GM12878 (cell line): ENCODE measurements around the gene LRWD1. TPM values are rescaled to one million over a fixed set of nuclear protein-coding genes. Genes with fewer than 3 reads are reported as not detected.

ENCODE experiments used
- ATAC-seq: fragments of 200-7000 bp; cut with Tn5 transposase; 3 replicates; pipeline ENCODE4 v1.9.1; 2020; ENCODE audit warnings: mild to moderate bottlenecking, moderate library complexity
- BruUV-seq: library from RNA; stranded (reverse); fragments of 400-500 nt; replicated peaks from 2 replicates; lab custom pipeline; 2021; lab: Mats Ljungman, UMichigan
- CTCF ChIA-PET: fragments of 300-600 bp; sonication (Branson Sonifier 250); formaldehyde crosslinking; extraction: SDS; loops from one replicate; lab custom pipeline; 2021; ENCODE audit warnings: inconsistent platforms; lab: Yijun Ruan, JAX
- POLR2A ChIA-PET: fragments of 350-600 bp; formaldehyde crosslinking; extraction: SDS; loops from one replicate; lab custom pipeline; 2021; ENCODE audit warnings: inconsistent platforms; lab: Charles Lee
- RAD21 ChIA-PET: fragments of 300-600 bp; sonication (Branson Sonifier 250); formaldehyde crosslinking; loops from one replicate; lab custom pipeline; 2023; ENCODE audit warnings: antibody characterized with exemption; ENCODE audit not compliant: unreplicated experiment; lab: Charles Lee
- SMC1A ChIA-PET: fragments of 300-600 bp; sonication (Branson Sonifier 250); formaldehyde crosslinking; loops from one replicate; lab custom pipeline; 2023; ENCODE audit not compliant: unreplicated experiment, uncharacterized antibody; lab: Charles Lee
- DNase-seq: peaks from one replicate; pipeline ENCODE4 v3.0.0-alpha.2; 2011; ENCODE audit warnings: low read depth, low spot score
- FAIRE-seq: peaks from 3 replicates; lab custom pipeline; 2011; peaks lifted over from hg19 to GRCh38; lab: Jason Lieb, UNC
- H2AFZ ChIP-seq: 2 replicates; pipeline ENCODE4 v1.6.0; 2011; ENCODE audit warnings: low read depth, low read length, control low read depth; ENCODE audit not compliant: control insufficient read depth
- H3K27ac ChIP-seq: 2 replicates; pipeline ENCODE4 v1.5.1; 2011; ENCODE audit warnings: control low read depth; ENCODE audit not compliant: control insufficient read depth, insufficient read depth
- H3K27me3 ChIP-seq, 2 experiments: replicated peaks in 1 of 2; 2 replicates each; pipeline versions ENCODE4 v1.6.0 to v1.6.1; 2011; ENCODE audit warnings: low read length in 1 of 2; ENCODE audit not compliant: control insufficient read depth in 2 of 2, insufficient read depth in 2 of 2
- H3K36me3 ChIP-seq, 2 experiments: 2 replicates each; pipeline ENCODE4 v1.5.1; 2011; ENCODE audit warnings: low read length in 1 of 2; ENCODE audit not compliant: control insufficient read depth in 2 of 2, insufficient read depth in 2 of 2
- H3K4me1 ChIP-seq: 2 replicates; pipeline ENCODE4 v1.6.1; 2011; ENCODE audit warnings: mild to moderate bottlenecking, low read length, moderate library complexity, mixed read lengths; ENCODE audit not compliant: control insufficient read depth, insufficient read depth
- H3K4me2 ChIP-seq: 2 replicates; pipeline ENCODE4 v1.6.0; 2011; ENCODE audit warnings: control low read depth; ENCODE audit not compliant: control insufficient read depth, insufficient read depth
- H3K4me3 ChIP-seq: fragments of 200-600 bp; sonication (generic); 2 replicates; pipeline ENCODE4 v1.5.1; 2016
- H3K79me2 ChIP-seq: 2 replicates; pipeline ENCODE4 v1.6.0; 2011; ENCODE audit warnings: low read length; ENCODE audit not compliant: control insufficient read depth, insufficient read depth
- H3K9ac ChIP-seq: 2 replicates; pipeline ENCODE4 v1.8.0; 2011; ENCODE audit warnings: low read length, control low read depth, mixed read lengths; ENCODE audit not compliant: control insufficient read depth, insufficient read depth
- H3K9me3 ChIP-seq: replicated peaks from 3 replicates; pipeline ENCODE4 v1.5.1; 2011; ENCODE audit warnings: mild to moderate bottlenecking, low read length; ENCODE audit not compliant: control insufficient read depth, insufficient read depth
- H4K20me1 ChIP-seq: 2 replicates; pipeline ENCODE4 v1.6.0; 2011; ENCODE audit not compliant: control insufficient read depth, insufficient read depth
- ELK1 ChIP-seq: IDR thresholded peaks from 2 replicates; pipeline ENCODE4 v1.6.1; 2012; ENCODE audit warnings: low read depth, low read length, improper control_type of control experiment
- EZH2 ChIP-seq: IDR thresholded peaks from 2 replicates; pipeline ENCODE4 v1.6.1; 2012; ENCODE audit warnings: low read depth, mild to moderate bottlenecking, control low read depth, inconsistent platforms, low read length, borderline replicate concordance; ENCODE audit not compliant: control insufficient read depth
- FOXK2 ChIP-seq: fragments of 450-650 bp; IDR thresholded peaks from 2 replicates; pipeline ENCODE4 v1.6.1; 2017; ENCODE audit warnings: mild to moderate bottlenecking, moderate library complexity
- JUNB ChIP-seq: IDR thresholded peaks from 2 replicates; pipeline ENCODE4 v1.6.1; 2016; ENCODE audit warnings: antibody characterized with exemption, mild to moderate bottlenecking
- MTA3 ChIP-seq: IDR thresholded peaks from 2 replicates; pipeline ENCODE4 v1.6.1; 2012; ENCODE audit warnings: low read length, inconsistent platforms, borderline replicate concordance
- NFXL1 ChIP-seq: fragments of 450-650 bp; IDR thresholded peaks from 2 replicates; pipeline ENCODE4 v1.6.1; 2017; ENCODE audit warnings: antibody characterized with exemption, mild to moderate bottlenecking, borderline replicate concordance
- POLR2AphosphoS2 ChIP-seq: IDR thresholded peaks from 2 replicates; pipeline ENCODE4 v1.6.1; 2011; ENCODE audit warnings: low read depth, mild to moderate bottlenecking, low read length, improper control_type of control experiment, moderate library complexity
- POU2F2 ChIP-seq: IDR thresholded peaks from 3 replicates; pipeline ENCODE4 v1.6.1; 2011; ENCODE audit warnings: low read depth, mild to moderate bottlenecking, low read length, borderline replicate concordance
- RELA ChIP-seq: fragments of 450-650 bp; IDR thresholded peaks from 2 replicates; pipeline ENCODE4 v1.8.0; 2014; ENCODE audit warnings: borderline replicate concordance; ENCODE audit not compliant: partially characterized antibody
- SMC3 ChIP-seq: IDR thresholded peaks from 2 replicates; pipeline ENCODE4 v1.6.1; 2011; ENCODE audit warnings: low read length, improper control_type of control experiment, borderline replicate concordance
- SRF ChIP-seq, 2 experiments: IDR thresholded peaks; 2 replicates each; pipeline ENCODE4 v1.6.1; 2011; ENCODE audit warnings: low read depth in 2 of 2, low read length in 2 of 2, mild to moderate bottlenecking in 1 of 2, moderate library complexity in 1 of 2
- TCF12 ChIP-seq: IDR thresholded peaks from 2 replicates; pipeline ENCODE4 v1.6.1; 2011; ENCODE audit warnings: low read depth, mild to moderate bottlenecking, low read length
- TCF7 ChIP-seq: IDR thresholded peaks from 2 replicates; pipeline ENCODE4 v1.6.1; 2014; ENCODE audit warnings: antibody characterized with exemption, borderline replicate concordance
- YY1 ChIP-seq: IDR thresholded peaks from 2 replicates; pipeline ENCODE4 v1.6.1; 2011; ENCODE audit warnings: low read depth, mild to moderate bottlenecking, low read length
- ZNF217 ChIP-seq: fragments of 450-650 bp; IDR thresholded peaks from 2 replicates; pipeline ENCODE4 v1.6.1; 2017; ENCODE audit warnings: antibody characterized with exemption, mild to moderate bottlenecking
- ZZZ3 ChIP-seq: IDR thresholded peaks from 2 replicates; pipeline ENCODE4 v1.6.1; 2011; ENCODE audit warnings: low read depth; ENCODE audit not compliant: control insufficient read depth, insufficient read length
- WGBS: methylation state at CpG from one replicate; pipeline ENCODE4 v1.1.6; 2016; ENCODE audit warnings: low lambda C conversion rate; ENCODE audit not compliant: insufficient replicate concordance, insufficient coverage; ENCODE audit errors: missing lambda C conversion rate; 5-methylcytosine and 5-hydroxymethylcytosine counted together
- in situ Hi-C: fragments of 300-500 bp; cut with MboI; formaldehyde crosslinking; loops from 9 replicates; pipeline ENCODE4 v1.14.3; 2018; ENCODE audit warnings: mixed read lengths
- intact Hi-C: fragments of 100-400 bp; cut with micrococcal nuclease; formaldehyde crosslinking; loops from one replicate; pipeline ENCODE4 v1.14.2; 2022; ENCODE audit not compliant: unreplicated experiment
- polyA plus RNA-seq, 11 experiments: library from polyadenylated mRNA; depleted of rRNA in 4 of 11; unstranded in 6 of 11; stranded (reverse) in 5 of 11; fragments of >200 nt; fragmentation: Nextera tagmentation in 4 of 11; fragmentation: Illumina TruSeq in 1 of 11; extraction: Ambion mirVana in 4 of 11; extraction: Trizol in 1 of 11; gene quantifications; 1 replicate in 1 of 11; 2 replicates in 10 of 11; pipeline versions ENCODE4 v1.2.1 to v1.2.3, GENCODE V29; 2011 to 2016; ENCODE audit warnings: inconsistent platforms in 2 of 11, missing spikeins in 2 of 11, low read depth in 1 of 11
- total RNA-seq, 4 experiments: library from RNA; depleted of rRNA in 3 of 4; stranded (reverse); fragments of >200 nt in 3 of 4; fragmentation: Illumina TruSeq in 1 of 4; extraction: Trizol in 1 of 4; gene quantifications; 2 replicates each; pipeline versions ENCODE4 v1.2.1 to v1.2.3, GENCODE V29; 2013 to 2021

Gene LRWD1
- total and polyA plus RNA-seq, 10 of the 15 experiments (the other 5 are each of a cell fraction or from before 2014, with no cell fraction given): 0.40 to 64.4 (median 26.1) TPM

- DNase-seq: no peak
- CTCF ChIA-PET: interaction anchor here (0.8 kb wide), 1 partner anchor 8 kb away, joined by 3 read pairs; no protein-coding TSS in a partner anchor
- Histone ChIP-seq H3K27ac (no peak overlapping the region), H3K27me3 (no peaks in the 10 kb centered on the region), H3K9me3 (no peaks in the 10 kb centered on the region), H3K79me2 (peaks cover 6% of the 10 kb centered on the region), H2AFZ (no peak overlapping the region), H3K4me1 (peaks cover 38% of the 10 kb centered on the region), H3K9ac (no peak overlapping the region), H3K4me2 (no peak overlapping the region), H3K36me3 (peaks cover 4 to 14% of the 10 kb centered on the region in 2 experiments; a peak in 3 of 4 replicates), H3K4me3 (no peak overlapping the region), H4K20me1 (no peaks in the 10 kb centered on the region)
- intact Hi-C loops: no loop called here
- in situ Hi-C loops: no loop called here
- no peak for FAIRE-seq
- RAD21 ChIA-PET: interaction anchor here (1.0 to 1.3 kb wide), 2 partner anchors 17 to 21 kb away, joined by 3 read pairs; no protein-coding TSS in a partner anchor
- WGBS: 41% methylated on average over 5 of the region's 5 CpGs
- TF ChIP-seq SMC3: no peak
- TF ChIP-seq TCF12: no peak
- no peak for TF ChIP-seq POLR2AphosphoS2
- TF ChIP-seq JUNB: peak; percentile 71
- TF ChIP-seq TCF7: no peak
- no TSS peak for BruUV-seq
- ATAC-seq: peak; percentile 12; the same call in 2 of the 3 replicates
- SMC1A ChIA-PET: interaction anchor here (0.8 to 1.8 kb wide), 3 partner anchors 10 to 22 kb away, joined by 3 read pairs; no protein-coding TSS in a partner anchor
- POLR2A ChIA-PET: interaction anchor here (0.5 to 4.9 kb wide), 3 partner anchors 7 to 23 kb away, joined by 3 to 48 read pairs (median 4); no protein-coding TSS in a partner anchor
Observed at GRCh38 chr7:102418592-102418991, 46.2 kb upstream of the LRWD1 start.

- H4K20me1 ChIP-seq: no peaks in the 10 kb centered on the region
- no peak overlapping the region; the same call in 1 of the 2 replicates for H3K27ac ChIP-seq
- ChIA-PET SMC1A (interaction anchor here (0.6 to 1.4 kb wide), 3 partner anchors 10 to 21 kb away, joined by 3 to 5 read pairs (median 3); no protein-coding TSS in a partner anchor), POLR2A (no interaction called here), RAD21 (interaction anchor here (1.1 kb wide), 1 partner anchor 9 kb away, joined by 3 read pairs; no protein-coding TSS in a partner anchor), CTCF (interaction anchor here (1.1 to 1.2 kb wide), 3 partner anchors 14 to 23 kb away, joined by 3 read pairs; no protein-coding TSS in a partner anchor)
- peaks cover 11% of the 10 kb centered on the region for H3K79me2 ChIP-seq
- no peaks in the 10 kb centered on the region for H3K27me3 ChIP-seq
- H3K4me2 ChIP-seq: no peak overlapping the region
- in situ Hi-C loops: no loop called here
- FAIRE-seq (no peak), ATAC-seq (no peak), DNase-seq (no peak)
- intact Hi-C loops: no loop called here
- H2AFZ ChIP-seq: no peak overlapping the region
- no TSS peak for BruUV-seq
- H3K9ac ChIP-seq: no peak overlapping the region
- WGBS: 93% methylated on average over 10 of the region's 10 CpGs
- H3K9me3 ChIP-seq: no peaks in the 10 kb centered on the region
- no peak overlapping the region for H3K4me3 ChIP-seq
- TF ChIP-seq NFXL1 (no peak), ELK1 (no peak), ZZZ3 (no peak), ZNF217 (no peak), POU2F2 (no peak), SRF (IDR thresholded peaks at IDR 0.05; ENCODE audit: low read depth in 2 of 2, low read length in 2 of 2) (no peak), EZH2 (no peak), FOXK2 (no peak), YY1 (no peak), MTA3 (no peak), RELA (no peak)
- H3K36me3 ChIP-seq: peaks cover 5 to 12% of the 10 kb centered on the region in 2 experiments
- peaks cover 51% of the 10 kb centered on the region for H3K4me1 ChIP-seq
Observed at GRCh38 chr7:102421706-102422240, 43.0 kb upstream of the LRWD1 start.
